HG03571 (cell line): ENCODE measurements around the gene MCTP2.
"Not testable (repeated sequence)": the region's sequence is repeated elsewhere in the genome, so short reads cannot be mapped to it uniquely, and the experiment has no call there.

ENCODE experiments used
- ATAC-seq: cut with Tn5 transposase; IDR thresholded peaks from one replicate; pipeline ENCODE4 v1.9.1; 2021; ENCODE audit not compliant: unreplicated experiment

The MCTP2 gene

GRCh38 chr15:94493586-94493985 lies 262.2 kb downstream of the MCTP2 start:
- not testable (repeated sequence) for ATAC-seq

- ATAC-seq: no peak
Observed at GRCh38 chr15:94494732-94495131, 263.4 kb downstream of the MCTP2 start.

DNA sequence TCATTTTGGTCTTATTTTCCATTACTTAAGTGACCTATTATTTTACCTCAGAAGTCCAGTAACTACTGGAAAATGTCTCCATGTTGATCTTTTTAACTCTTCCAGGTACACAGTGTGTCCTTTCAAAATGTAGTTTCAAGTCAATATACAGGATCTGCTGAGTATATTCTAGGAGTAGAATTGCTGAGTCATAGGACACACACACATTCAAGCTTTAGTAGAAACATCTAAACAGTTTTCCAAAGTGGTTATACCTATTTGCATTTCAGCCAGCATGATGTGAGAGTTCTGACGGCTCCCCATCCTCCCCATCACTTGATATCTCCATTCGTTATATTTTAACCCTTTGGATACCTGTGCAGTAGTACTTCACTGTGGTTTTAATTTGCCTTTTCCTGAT lies 271.9 kb downstream of the MCTP2 start:
- ATAC-seq: no peak

DNA sequence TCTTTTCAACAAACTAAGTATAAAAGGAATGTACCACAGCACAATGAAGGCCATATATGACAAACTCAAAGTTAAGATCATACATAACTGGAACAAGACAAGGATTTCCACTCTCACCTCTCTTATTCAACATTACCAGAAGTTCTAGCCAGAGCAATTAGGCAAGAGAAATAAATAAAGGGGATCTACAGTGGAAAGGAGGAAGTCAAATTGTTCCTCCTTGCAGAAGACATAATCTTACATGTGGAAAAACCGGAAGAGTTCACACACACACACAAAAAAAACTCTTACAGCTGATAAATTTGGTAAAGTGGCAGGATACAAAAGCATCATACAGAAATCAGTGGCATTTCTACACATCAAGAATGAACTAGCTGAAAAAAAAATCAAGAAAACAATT lies 277.9 kb downstream of the MCTP2 start:
- no peak for ATAC-seq

DNA sequence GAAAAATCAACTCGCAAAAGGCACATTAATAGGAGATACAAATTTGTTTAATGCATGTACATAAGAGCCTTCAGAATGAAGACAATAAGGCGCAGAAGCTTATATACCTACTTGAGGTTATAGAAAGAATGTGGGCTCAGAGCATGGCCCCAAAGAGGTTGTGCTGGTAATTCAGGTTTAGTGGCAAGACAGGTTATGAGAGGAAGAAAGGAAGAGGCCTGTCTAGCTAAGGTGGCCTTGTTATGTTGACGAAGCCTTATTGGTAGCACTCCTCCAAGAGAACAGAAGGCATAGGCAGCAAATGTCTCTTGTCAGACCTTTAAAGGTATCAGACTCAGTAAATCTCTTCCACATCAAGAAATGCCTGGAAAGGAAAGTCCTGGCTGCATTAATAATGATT lies 290.8 kb downstream of the MCTP2 start:
- ATAC-seq: no peak

- no peak for ATAC-seq
Observed at GRCh38 chr15:94523873-94524272, 292.5 kb downstream of the MCTP2 start.

GRCh38 chr15:94524565-94524964 lies 293.2 kb downstream of the MCTP2 start:
- ATAC-seq: no peak

DNA sequence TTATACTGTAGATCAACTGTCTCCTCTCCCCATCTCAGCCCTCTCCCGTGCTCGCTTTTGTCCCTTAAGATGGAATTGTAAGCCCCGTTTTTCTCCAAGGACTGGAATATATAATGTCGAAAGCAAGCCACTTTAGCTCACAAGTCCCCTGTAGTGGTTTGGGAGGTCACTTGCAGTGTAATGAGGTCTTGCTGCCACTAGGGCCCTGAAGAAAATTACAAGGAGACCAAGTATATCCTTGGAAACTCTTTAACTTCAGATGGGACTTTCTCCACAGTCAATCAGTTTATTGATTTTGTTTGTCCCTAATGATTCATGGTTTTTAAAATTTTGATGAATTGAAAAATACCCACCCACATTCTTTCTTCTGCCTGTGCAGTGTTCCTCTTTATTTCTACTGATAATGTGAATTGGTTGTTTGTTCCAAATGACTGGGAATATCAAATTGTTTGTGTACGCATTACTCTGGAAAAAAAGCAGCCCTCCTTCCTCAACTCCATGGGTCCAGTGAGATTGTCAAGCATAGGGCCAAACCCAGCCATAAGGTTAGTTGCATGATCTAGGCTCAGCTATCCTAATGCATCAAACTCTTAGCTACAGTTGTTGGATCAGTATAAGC lies 294.8 kb downstream of the MCTP2 start:
- ATAC-seq: no peak

- no peak for ATAC-seq
Observed at GRCh38 chr15:94532226-94532625, 300.9 kb downstream of the MCTP2 start.
